Liver (tissue), 9 donors: ENCODE results near the gene RPLP2. TPM values are rescaled to one million over a fixed set of nuclear protein-coding genes. Genes with fewer than 3 reads are reported as not detected.

Experiments used
- DNase-seq: peaks from one replicate; pipeline ENCODE4 v3.0.0-alpha.2; 2017; ENCODE audit warnings: low spot score
- H3K27ac ChIP-seq, 2 donors: one replicate each; pipeline ENCODE4 v1.7.0; 2013; ENCODE audit warnings: inconsistent platforms in 2 of 2, low read length in 2 of 2, control low read depth in 1 of 2, low read depth in 1 of 2, mild to moderate bottlenecking in 1 of 2
- H3K27me3 ChIP-seq, 4 donors: one replicate each; pipeline versions ENCODE4 v1.6.1 to v1.7.0; 2013; ENCODE audit warnings: low read length in 3 of 4, inconsistent platforms in 1 of 4, mild to moderate bottlenecking in 1 of 4, moderate library complexity in 1 of 4; ENCODE audit not compliant: control insufficient read depth in 4 of 4, insufficient read depth in 4 of 4
- H3K36me3 ChIP-seq, 4 donors: one replicate each; pipeline versions ENCODE4 v1.6.1 to v1.7.0; 2013; ENCODE audit warnings: low read length in 3 of 4, mild to moderate bottlenecking in 3 of 4, low read depth in 1 of 4, moderate library complexity in 1 of 4; ENCODE audit not compliant: control insufficient read depth in 4 of 4, insufficient read depth in 3 of 4
- H3K4me1 ChIP-seq, 4 donors: one replicate each; pipeline versions ENCODE4 v1.6.1 to v1.7.0; 2013; ENCODE audit warnings: low read length in 3 of 4, mild to moderate bottlenecking in 3 of 4, moderate library complexity in 1 of 4; ENCODE audit not compliant: control insufficient read depth in 4 of 4, insufficient read depth in 4 of 4
- H3K4me3 ChIP-seq, 3 donors: one replicate each; pipeline versions ENCODE4 v1.6.1 to v1.7.0; 2013; ENCODE audit warnings: low read length in 3 of 3, control low read depth in 1 of 3, low read depth in 1 of 3, mild to moderate bottlenecking in 1 of 3
- H3K9ac ChIP-seq, 2 donors: one replicate each; pipeline ENCODE4 v1.7.0; 2013; ENCODE audit warnings: low read length in 2 of 2, mild to moderate bottlenecking in 2 of 2, moderate library complexity in 2 of 2, control low read depth in 1 of 2, low read depth in 1 of 2
- H3K9me3 ChIP-seq, 4 donors: one replicate each; pipeline versions ENCODE4 v1.6.1 to v1.7.0; 2013; ENCODE audit warnings: low read length in 3 of 4; ENCODE audit not compliant: control insufficient read depth in 4 of 4
- ATF3 ChIP-seq: IDR thresholded peaks from 2 replicates; pipeline ENCODE4 v1.6.1; 2016; ENCODE audit warnings: antibody characterized with exemption
- CTCF ChIP-seq: fragments of 150-350 bp; IDR thresholded peaks from 2 replicates; pipeline ENCODE4 v1.5.1; 2017; ENCODE audit warnings: improper control_type of control experiment, low read depth, low read length; ENCODE audit not compliant: missing input control
- EGR1 ChIP-seq, 2 donors: IDR thresholded peaks; 2 replicates each; pipeline ENCODE4 v1.6.1; 2016 to 2018; ENCODE audit warnings: antibody characterized with exemption in 2 of 2, low read depth in 2 of 2
- FOXA2 ChIP-seq: IDR thresholded peaks from 2 replicates; pipeline ENCODE4 v1.6.1; 2016; ENCODE audit warnings: antibody characterized with exemption
- GABPA ChIP-seq, 2 donors: IDR thresholded peaks in 1 of 2; conservative IDR thresholded peaks in 1 of 2; 2 replicates each; pipeline ENCODE4 v1.6.1; 2016; ENCODE audit warnings: antibody characterized with exemption in 2 of 2, mild to moderate bottlenecking in 1 of 2, moderate library complexity in 1 of 2
- HNF4G ChIP-seq: IDR thresholded peaks from 2 replicates; pipeline ENCODE4 v1.6.1; 2016; ENCODE audit warnings: antibody characterized with exemption
- JUND ChIP-seq, 2 donors: IDR thresholded peaks; 2 replicates each; pipeline ENCODE4 v1.6.1; 2016; ENCODE audit warnings: antibody characterized with exemption in 2 of 2
- NR2F2 ChIP-seq: IDR thresholded peaks from 2 replicates; pipeline ENCODE4 v1.6.1; 2016; ENCODE audit warnings: antibody characterized with exemption
- RAD21 ChIP-seq, 2 donors: IDR thresholded peaks; 2 replicates each; pipeline ENCODE4 v1.6.1; 2016; ENCODE audit warnings: antibody characterized with exemption in 2 of 2, mild to moderate bottlenecking in 2 of 2
- SP1 ChIP-seq: IDR thresholded peaks from 2 replicates; pipeline ENCODE4 v1.6.1; 2018; ENCODE audit warnings: antibody characterized with exemption, mild to moderate bottlenecking
- TAF1 ChIP-seq: conservative IDR thresholded peaks from 2 replicates; pipeline ENCODE4 v1.6.1; 2016; ENCODE audit warnings: antibody characterized with exemption, mild to moderate bottlenecking
- YY1 ChIP-seq: IDR thresholded peaks from 2 replicates; pipeline ENCODE4 v1.6.1; 2016; ENCODE audit warnings: antibody characterized with exemption, mild to moderate bottlenecking
- ZBTB33 ChIP-seq: IDR thresholded peaks from 2 replicates; pipeline ENCODE4 v1.6.1; 2016; ENCODE audit warnings: antibody characterized with exemption
- WGBS: extraction: QIAGEN DNeasy Blood & Tissue Kit; methylation state at CpG from one replicate; pipeline ENCODE4 v1.1.7; 2013; 5-methylcytosine and 5-hydroxymethylcytosine counted together
- polyA plus RNA-seq, 2 donors: library from polyadenylated mRNA; stranded (reverse) in 1 of 2; unstranded in 1 of 2; fragments of 200-250 nt in 1 of 2; fragments of >200 nt in 1 of 2; fragmentation: Nextera tagmentation in 1 of 2; extraction: Ambion mirVana in 1 of 2; gene quantifications; one replicate each; pipeline versions ENCODE4 v1.2.1 to v1.2.3, GENCODE V29; 2013 to 2015
- total RNA-seq, 2 donors: library from RNA; depleted of rRNA; stranded (reverse); fragments of >200 nt; gene quantifications; one replicate each; pipeline ENCODE4 v1.2.3, GENCODE V29; 2014
- TF ChIP-seq, protein P1 (sequence below): IDR thresholded peaks from 2 replicates; pipeline ENCODE4 v1.6.1; 2016; ENCODE audit warnings: antibody characterized with exemption
- donor health status: healthy.
- donor health status: healthy.
- donor health status: healthy.
- donor health status: healthy.
- donor health status: healthy.

RPLP2 gene
- total and polyA plus RNA-seq, 4 donors, result 59.8 to 476 (median 285) TPM

- Histone ChIP-seq H3K27me3 (no peaks in the 10 kb centered on the region), H3K9me3 (no peaks in the 10 kb centered on the region), H3K4me1 (peaks cover 5 to 13% (median 8%) of the 10 kb centered on the region in 4 donors), H3K27ac (no peak overlapping the region), H3K4me3 (no peak overlapping the region), H3K9ac (no peak overlapping the region), H3K36me3 (peaks cover 0 to 6% (median 2%) of the 10 kb centered on the region in 4 donors)
- 43% methylated on average over 24 of the region's 24 CpGs for WGBS
- TF ChIP-seq RAD21 (IDR thresholded peaks at IDR 0.05) (peak in 1 of 2 donors; percentile 63), FOXA2 (no peak), CTCF (peak; percentile 30)
- peak; percentile 52 for DNase-seq
Observed at GRCh38 chr11:783581-784015, 26.2 kb upstream of the RPLP2 start.

DNA sequence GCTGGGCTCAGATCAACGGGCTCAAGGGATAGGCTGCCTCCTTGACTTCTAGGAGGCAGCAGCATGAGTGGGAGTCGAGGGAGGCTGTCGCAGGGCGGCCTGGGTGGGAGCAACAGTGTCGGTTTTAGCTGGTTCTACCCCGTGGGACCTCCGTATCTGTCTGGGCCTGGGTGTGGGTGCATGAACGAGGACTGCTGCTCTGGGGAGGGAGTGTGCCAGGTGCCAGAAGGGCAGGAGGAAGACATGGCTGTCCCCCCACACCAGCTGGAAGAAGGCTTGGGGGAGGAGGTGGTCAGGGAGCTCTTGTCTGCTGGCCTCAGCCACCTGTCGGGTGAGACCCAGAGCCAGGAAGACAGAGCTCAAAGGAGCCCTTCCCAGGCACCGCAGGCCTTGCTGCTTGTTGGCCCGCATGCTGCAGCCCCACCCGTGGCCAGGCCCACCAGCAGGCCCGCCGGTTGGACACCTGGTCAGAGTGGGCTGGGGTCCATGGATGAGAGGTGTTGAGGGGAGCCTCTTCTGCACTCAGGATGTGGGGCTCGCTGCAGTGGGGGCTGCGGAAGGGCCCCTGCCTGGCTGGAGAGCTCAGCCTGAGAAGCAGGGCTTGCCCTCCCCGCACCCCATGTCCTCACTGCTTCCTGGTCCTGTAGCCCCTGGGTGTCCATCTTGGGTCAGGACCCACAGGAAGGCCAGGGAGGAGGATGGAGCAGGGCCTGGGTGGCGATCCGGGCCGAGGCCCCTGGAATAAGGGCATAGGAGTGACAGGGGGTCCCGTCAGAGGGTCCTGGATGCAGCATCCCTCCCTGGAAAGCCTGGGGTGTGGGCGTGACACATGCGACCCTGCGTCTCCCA lies 23.3 kb upstream of the RPLP2 start:
- Histone ChIP-seq H3K4me3 (no peak overlapping the region), H3K36me3 (peaks cover 0 to 6% (median 2%) of the 10 kb centered on the region in 4 donors), H3K9me3 (no peaks in the 10 kb centered on the region), H3K4me1 (peaks cover 0 to 6% (median under 1%) of the 10 kb centered on the region in 4 donors), H3K27ac (no peak overlapping the region), H3K27me3 (no peaks in the 10 kb centered on the region), H3K9ac (no peak overlapping the region)
- TF ChIP-seq EGR1 (IDR thresholded peaks at IDR 0.05; ENCODE audit: low read depth in 2 of 2), result no peak
- 87% methylated on average over 24 of the region's 24 CpGs for WGBS
- no peak for DNase-seq

DNA sequence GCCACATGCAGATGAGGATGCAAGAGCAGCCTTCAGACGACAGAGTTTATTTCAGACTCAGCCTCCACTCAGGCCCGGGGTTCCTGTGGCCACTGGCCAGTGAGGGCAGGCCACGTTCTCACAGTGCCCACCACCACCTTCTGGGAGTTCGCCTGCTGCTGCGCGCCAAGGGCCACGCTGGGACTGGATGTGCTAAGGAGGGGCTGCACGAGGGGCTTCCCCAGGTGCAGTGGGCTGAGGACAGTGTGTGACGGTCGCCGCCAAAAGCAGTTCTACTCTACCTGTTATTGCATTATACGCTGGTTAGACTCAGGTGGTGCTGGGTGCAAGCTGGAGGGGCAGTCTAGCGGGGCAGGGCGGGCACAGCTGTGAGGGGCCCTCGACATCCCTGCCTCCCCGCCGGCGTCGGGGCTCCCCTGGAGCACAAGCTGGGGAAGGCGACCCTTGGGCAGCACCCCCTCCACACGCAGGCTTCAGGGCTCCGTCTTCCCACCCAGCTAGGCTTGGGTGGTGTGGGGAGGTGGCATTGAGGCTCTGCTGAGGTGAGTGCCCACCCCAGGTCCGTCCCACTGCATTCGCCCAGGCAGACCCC lies 22.6 kb upstream of the RPLP2 start:
- TF ChIP-seq RAD21 (IDR thresholded peaks at IDR 0.05), result no peak
- no peak for TF ChIP-seq JUND (IDR thresholded peaks at IDR 0.05)
- TF ChIP-seq GABPA (IDR thresholded peaks at IDR 0.05 in 1 of 2, conservative IDR thresholded peaks at IDR 0.05 in 1 of 2), result no peak
- TF ChIP-seq HNF4G, result no peak
- TF ChIP-seq NR2F2, result no peak
- no peak for TF ChIP-seq YY1
- TF ChIP-seq FOXA2, result no peak
- TF ChIP-seq SP1, result no peak
- TF ChIP-seq TAF1, result no peak
- TF ChIP-seq, protein P1, sequence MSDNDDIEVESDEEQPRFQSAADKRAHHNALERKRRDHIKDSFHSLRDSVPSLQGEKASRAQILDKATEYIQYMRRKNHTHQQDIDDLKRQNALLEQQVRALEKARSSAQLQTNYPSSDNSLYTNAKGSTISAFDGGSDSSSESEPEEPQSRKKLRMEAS, result no peak
- no peak for TF ChIP-seq ZBTB33
- no peak for TF ChIP-seq EGR1 (IDR thresholded peaks at IDR 0.05; ENCODE audit: low read depth in 2 of 2)
- no peak for TF ChIP-seq ATF3
- Histone ChIP-seq H3K36me3 (peaks cover 0 to 8% (median 5%) of the 10 kb centered on the region in 4 donors), H3K9me3 (no peaks in the 10 kb centered on the region), H3K9ac (no peak overlapping the region), H3K27ac (no peak overlapping the region), H3K4me1 (peaks cover 0 to 6% (median under 1%) of the 10 kb centered on the region in 4 donors), H3K4me3 (no peak overlapping the region), H3K27me3 (no peaks in the 10 kb centered on the region)
- DNase-seq, result no peak
- WGBS, result 89% methylated on average over 24 of the region's 24 CpGs
